Measurements from ENCODE around the gene RPH3AL. TPM values are rescaled to one million over a fixed set of nuclear protein-coding genes. Genes with fewer than 3 reads are reported as not detected.
A peak's percentile ranks its signal among the peaks of the same experiment; 100 is the strongest.

Gene RPH3AL
- total and polyA plus RNA-seq, 2 of the 8 experiments (the other 6 are each of a cell fraction or from before 2014, with no cell fraction given) = 5.6 to 5.8 TPM

DNA sequence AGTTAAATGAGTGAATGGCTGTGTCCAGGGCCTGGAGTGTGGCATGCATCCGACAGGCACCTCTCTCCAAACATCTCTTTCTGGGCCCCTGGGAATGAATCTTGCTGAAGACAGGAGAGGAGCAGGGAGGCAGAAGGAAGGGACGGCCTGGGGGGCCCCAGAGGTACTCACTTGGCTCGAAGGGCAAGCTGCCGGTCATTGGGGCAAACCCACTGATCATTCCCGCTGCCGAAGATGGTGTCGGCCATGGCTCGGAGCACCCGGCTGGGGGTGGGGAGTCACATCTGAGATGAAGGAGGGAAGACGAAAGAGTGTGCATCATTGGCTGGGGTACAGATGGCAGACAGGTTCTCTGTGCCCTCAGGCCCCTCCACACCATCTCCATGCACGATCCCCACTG, 25.3 kb downstream of the RPH3AL start:
- no peak overlapping the region for H3K14ac ChIP-seq (ENCODE audit: insufficient read length)
- CTCF ChIA-PET (ENCODE audit: partially characterized antibody) = interaction anchor here (1.2 kb wide), 1 partner anchor 11 kb away, joined by 3 read pairs; no protein-coding TSS in a partner anchor
- H3K23ac ChIP-seq (ENCODE audit: insufficient read length) = no peak overlapping the region
- no peak overlapping the region for H3K4ac ChIP-seq (replicated peaks; ENCODE audit: insufficient read length, low read depth, low read length)
- FAIRE-seq = no peak
- no peak overlapping the region for H2BK20ac ChIP-seq (ENCODE audit: low read length)
- H2BK15ac ChIP-seq (ENCODE audit: low read length) = no peak overlapping the region
- WGBS, 2 experiments (ENCODE audit: extremely low coverage in 1 of 2, insufficient coverage in 1 of 2, insufficient read length in 1 of 2, insufficient replicate concordance in 2 of 2, low coverage in 1 of 2, low lambda C conversion rate in 2 of 2, missing lambda C conversion rate in 1 of 2) = 86% methylated on average over 11 of the region's 11 CpGs; no CpG with 5 or more reads in 1 of the 2 experiments
- DNase-seq (ENCODE audit: low read depth in 1 of 2, low spot score in 2 of 2) = no peak
- H2AK5ac ChIP-seq (ENCODE audit: low read depth, low read length) = 0 out of 2 replicates have a peak overlapping the region, but pooled peaks have one; percentile 75
- H2BK120ac ChIP-seq (replicated peaks; ENCODE audit: low read depth, low read length) = no peak overlapping the region
- H4K20me1 ChIP-seq (replicated peaks in 1 of 2; ENCODE audit: control insufficient read depth in 1 of 2, insufficient read depth in 2 of 2, low read length in 2 of 2) = no peaks in the 10 kb centered on the region
- H3K27ac ChIP-seq (ENCODE audit: low read depth, low read length) = no peak overlapping the region
- H2BK12ac ChIP-seq (ENCODE audit: low read depth, low read length) = no peak overlapping the region
- no peaks in the 10 kb centered on the region for H3K79me2 ChIP-seq (ENCODE audit: control insufficient read depth in 1 of 2, insufficient read depth in 2 of 2, low read length in 2 of 2)
- peaks cover 0 to 4% (median 2%) of the 10 kb centered on the region in 4 experiments; a peak in 3 of 7 replicates for H3K4me1 ChIP-seq (replicated peaks in 1 of 4; ENCODE audit: control insufficient read depth in 3 of 4, insufficient read depth in 4 of 4, low read length in 3 of 4)
- no peak overlapping the region for H4K91ac ChIP-seq (replicated peaks; ENCODE audit: insufficient read length, low read length)
- H3K18ac ChIP-seq (ENCODE audit: extremely low read depth, low read length) = no peak overlapping the region
- H2BK5ac ChIP-seq (ENCODE audit: low read depth, low read length) = no peak overlapping the region
- H3K56ac ChIP-seq (replicated peaks; ENCODE audit: insufficient read length, low read depth, low read length) = no peak overlapping the region
- H2AFZ ChIP-seq (ENCODE audit: low read length) = no peak overlapping the region
- H3K27me3 ChIP-seq (replicated peaks in 1 of 4; ENCODE audit: control insufficient read depth in 3 of 4, extremely low read depth in 1 of 4, insufficient read depth in 3 of 4, low read length in 3 of 4) = 0 out of 7 replicates have a peak, but pooled peaks cover 0 to 3% (median 0%) of the 10 kb centered on the region in 4 experiments
- H3K9ac ChIP-seq (replicated peaks in 1 of 4; ENCODE audit: extremely low read depth in 1 of 4, low read depth in 3 of 4, low read length in 3 of 4) = no peak overlapping the region
- no peaks in the 10 kb centered on the region for H3K36me3 ChIP-seq (ENCODE audit: control insufficient read depth in 2 of 4, insufficient read depth in 4 of 4, low read length in 3 of 4)
- POLR2A ChIA-PET (ENCODE audit: partially characterized antibody) = no interaction called here
- H3K9me3 ChIP-seq (ENCODE audit: insufficient read depth in 2 of 2, low read depth in 1 of 2, low read length in 1 of 2) = no peaks in the 10 kb centered on the region
- no peak overlapping the region for H3K4me2 ChIP-seq (ENCODE audit: insufficient read depth in 1 of 2, low read depth in 2 of 2, low read length in 2 of 2)
- H4K5ac ChIP-seq (ENCODE audit: insufficient read length, low read depth, low read length) = no peak overlapping the region
- peak overlapping the region; percentile 48; the same call in 1 of the 2 replicates for H4K8ac ChIP-seq (ENCODE audit: extremely low read depth, insufficient read depth, low read length)
- H3K4me3 ChIP-seq (ENCODE audit: extremely low read depth in 1 of 4, insufficient read depth in 2 of 4, low read depth in 3 of 4, low read length in 4 of 4) = no peak overlapping the region
- no peaks in the 10 kb centered on the region for H3K79me1 ChIP-seq (ENCODE audit: low read depth, low read length)
- no peaks in the 10 kb centered on the region; the same call in 1 of the 2 replicates for H3K23me2 ChIP-seq (ENCODE audit: low read depth, low read length)
- TF ChIP-seq TAF1 (IDR thresholded peaks at IDR 0.05; ENCODE audit: low read depth, low read length) (no peak), FOSL1 (IDR thresholded peaks at IDR 0.05; ENCODE audit: insufficient read depth, low read depth, low read length) (no peak), SAP30 (IDR thresholded peaks at IDR 0.05; ENCODE audit: insufficient read depth, insufficient replicate concordance, low read length) (no peak), SRF (IDR thresholded peaks at IDR 0.05; ENCODE audit: low read depth, low read length) (no peak), POLR2A (IDR thresholded peaks at IDR 0.05; ENCODE audit: control extremely low read depth in 1 of 2, low read depth in 2 of 2, low read length in 2 of 2) (no peak), CHD1 (IDR thresholded peaks at IDR 0.05; ENCODE audit: low read depth, low read length) (no peak), JUND (IDR thresholded peaks at IDR 0.05; ENCODE audit: low read length) (no peak), TCF12 (IDR thresholded peaks at IDR 0.05; ENCODE audit: low read depth, low read length) (no peak), SIX5 (IDR thresholded peaks at IDR 0.05; ENCODE audit: low read depth, low read length) (no peak), NRF1 (IDR thresholded peaks at IDR 0.05; ENCODE audit: low read depth, low read length) (no peak), EP300 (IDR thresholded peaks at IDR 0.05; ENCODE audit: borderline replicate concordance in 1 of 2, low read depth in 2 of 2, low read length in 2 of 2) (no peak), BACH1 (IDR thresholded peaks at IDR 0.05; ENCODE audit: low read length) (no peak)
- TF ChIP-seq, protein P1, sequence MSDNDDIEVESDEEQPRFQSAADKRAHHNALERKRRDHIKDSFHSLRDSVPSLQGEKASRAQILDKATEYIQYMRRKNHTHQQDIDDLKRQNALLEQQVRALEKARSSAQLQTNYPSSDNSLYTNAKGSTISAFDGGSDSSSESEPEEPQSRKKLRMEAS (IDR thresholded peaks at IDR 0.05) = no peak
- TF ChIP-seq, protein P2, sequence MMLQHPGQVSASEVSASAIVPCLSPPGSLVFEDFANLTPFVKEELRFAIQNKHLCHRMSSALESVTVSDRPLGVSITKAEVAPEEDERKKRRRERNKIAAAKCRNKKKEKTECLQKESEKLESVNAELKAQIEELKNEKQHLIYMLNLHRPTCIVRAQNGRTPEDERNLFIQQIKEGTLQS (IDR thresholded peaks at IDR 0.05; ENCODE audit: insufficient read depth, low read depth, low read length) = no peak

Data from H1 (cell line).